PC-3 (cell line): Measurements from ENCODE around the gene TEX29. TPM values are rescaled to one million over a fixed set of nuclear protein-coding genes. Genes with fewer than 3 reads are reported as not detected.

Experiments
- ATAC-seq: fragments of 200-7000 bp; cut with Tn5 transposase; 2 replicates; pipeline ENCODE4 v1.9.1; 2020; ENCODE audit warnings: mild to moderate bottlenecking, moderate library complexity
- BruUV-seq: library from RNA; stranded (reverse); fragments of 400-500 nt; replicated peaks from 2 replicates; lab custom pipeline; 2021; lab: Mats Ljungman, UMichigan
- CTCF ChIA-PET: fragments of 300-600 bp; sonication (Branson Sonifier 250); formaldehyde crosslinking; loops from one replicate; lab custom pipeline; 2022; ENCODE audit warnings: antibody characterized with exemption; lab: Charles Lee
- POLR2A ChIA-PET: fragments of 300-600 bp; sonication (Branson Sonifier 250); formaldehyde crosslinking; loops from one replicate; lab custom pipeline; 2022; ENCODE audit warnings: antibody characterized with exemption; ENCODE audit not compliant: unreplicated experiment; lab: Charles Lee
- DNase-seq: peaks from one replicate; pipeline ENCODE4 v3.0.0-alpha.2; 2015
- H2AFZ ChIP-seq: fragments of 300-600 bp; sonication (generic); 2 replicates; pipeline ENCODE4 v1.6.0; 2016; ENCODE audit warnings: antibody characterized with exemption, low read length
- H3F3A ChIP-seq: fragments of 300-600 bp; sonication (generic); one replicate; pipeline ENCODE4 v1.6.0; 2017; ENCODE audit warnings: antibody characterized with exemption, low read length, control low read depth, mild to moderate bottlenecking; ENCODE audit not compliant: unreplicated experiment
- H3K27ac ChIP-seq: fragments of 300-600 bp; sonication (generic); 2 replicates; pipeline ENCODE4 v1.5.1; 2016; ENCODE audit warnings: mild to moderate bottlenecking, low read length
- H3K27me3 ChIP-seq: fragments of 300-600 bp; sonication (generic); 2 replicates; pipeline ENCODE4 v1.6.1; 2016; ENCODE audit warnings: low read length, mixed read lengths
- H3K36me3 ChIP-seq: fragments of 300-600 bp; sonication (generic); 2 replicates; pipeline ENCODE4 v1.6.1; 2016; ENCODE audit warnings: low read depth, mixed run types, low read length, mixed read lengths
- H3K4me1 ChIP-seq: fragments of 300-600 bp; sonication (generic); 2 replicates; pipeline ENCODE4 v1.5.1; 2016; ENCODE audit warnings: low read length; ENCODE audit not compliant: insufficient read depth
- H3K4me2 ChIP-seq: fragments of 300-600 bp; sonication (generic); 2 replicates; pipeline ENCODE4 v1.6.0; 2016; ENCODE audit warnings: low read length
- H3K4me3 ChIP-seq: fragments of 300-600 bp; sonication (generic); 2 replicates; pipeline ENCODE4 v1.5.1; 2016; ENCODE audit warnings: mild to moderate bottlenecking, low read length, mixed read lengths
- H3K79me2 ChIP-seq: fragments of 300-600 bp; sonication (generic); 2 replicates; pipeline ENCODE4 v1.6.1; 2017; ENCODE audit warnings: low read length, mixed read lengths
- H3K9ac ChIP-seq: fragments of 300-600 bp; sonication (generic); 2 replicates; pipeline ENCODE4 v1.6.0; 2016; ENCODE audit warnings: mild to moderate bottlenecking, low read length
- H3K9me2 ChIP-seq: fragments of 300-600 bp; sonication (generic); replicated peaks from 2 replicates; pipeline ENCODE4 v1.6.1; 2016; ENCODE audit warnings: mixed run types, low read length, mixed read lengths
- H3K9me3 ChIP-seq: fragments of 300-600 bp; sonication (generic); 2 replicates; pipeline ENCODE4 v1.6.1; 2016; ENCODE audit warnings: low read length, mixed read lengths
- H4K20me1 ChIP-seq: fragments of 300-600 bp; sonication (generic); 2 replicates; pipeline ENCODE4 v1.6.1; 2016; ENCODE audit warnings: low read length, mixed read lengths
- EZH2 ChIP-seq: fragments of 300-600 bp; sonication (generic); IDR thresholded peaks from one replicate; pipeline ENCODE4 v1.6.1; 2017; ENCODE audit warnings: antibody characterized with exemption, mild to moderate bottlenecking, low read length; ENCODE audit not compliant: unreplicated experiment
- EZH2phosphoT487 ChIP-seq: fragments of 300-600 bp; sonication (generic); IDR thresholded peaks from 2 replicates; pipeline ENCODE4 v1.6.1; 2018; ENCODE audit warnings: mild to moderate bottlenecking, antibody characterized with exemption, low read length, borderline replicate concordance
- intact Hi-C: fragments of 100-400 bp; cut with micrococcal nuclease; formaldehyde crosslinking; loops from 2 replicates; pipeline ENCODE4 v1.9.0; 2023
- total RNA-seq: library from RNA; depleted of rRNA; stranded (reverse); fragments of >200 nt; gene quantifications from 2 replicates; pipeline ENCODE4 v1.2.3, GENCODE V29; 2014
- TF ChIP-seq, protein P1 (sequence below): fragments of 300-600 bp; sonication (generic); conservative IDR thresholded peaks from 2 replicates; pipeline ENCODE4 v1.5.1; 2017; ENCODE audit warnings: antibody characterized with exemption, low read depth, mild to moderate bottlenecking, low read length

TEX29 gene
- total RNA-seq, 1 experiment from 2014 or later: not detected

DNA sequence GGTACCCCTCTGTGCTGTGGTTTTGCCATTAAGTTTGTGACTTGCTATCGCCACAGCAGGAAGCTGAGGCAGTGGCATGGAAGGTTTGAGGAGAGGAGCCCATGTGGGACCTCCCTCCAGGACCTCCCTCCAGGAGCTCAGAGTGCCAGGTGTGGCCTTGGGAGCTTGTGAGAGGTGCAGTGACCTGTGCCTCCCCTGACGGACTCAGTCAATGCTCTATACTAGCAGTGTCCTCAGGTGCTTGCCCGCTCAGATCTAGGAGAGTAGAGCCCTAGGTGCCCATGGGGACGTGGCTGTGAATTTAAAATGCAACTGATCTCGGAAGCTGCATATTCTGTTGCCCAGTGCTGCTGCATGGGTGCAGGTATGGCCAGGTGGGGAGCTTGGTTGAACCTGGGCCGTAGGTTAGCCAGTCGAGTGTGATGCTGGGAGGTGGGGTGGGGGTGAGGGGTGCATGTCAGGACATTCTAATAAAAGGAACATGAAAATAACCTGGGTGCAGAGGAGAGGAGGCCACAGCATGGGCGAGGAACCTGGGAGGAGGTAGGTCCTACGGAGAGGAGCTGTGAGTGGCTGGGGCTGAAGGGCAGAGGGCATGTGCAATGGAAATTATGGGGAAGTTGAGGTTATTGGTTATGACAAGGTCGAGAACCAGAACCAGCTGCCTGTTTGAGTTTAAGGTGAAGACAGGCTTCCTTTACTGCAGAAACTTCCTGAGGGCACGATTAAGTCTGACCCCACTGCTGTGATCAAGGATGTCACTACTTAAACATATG, 41.6 kb downstream of the TEX29 start:
- Histone ChIP-seq H3F3A (no peaks in the 10 kb centered on the region), H3K9ac (no peak overlapping the region), H3K4me3 (no peak overlapping the region), H3K27me3 (peaks cover 60% of the 10 kb centered on the region), H2AFZ (no peak overlapping the region), H3K9me3 (no peaks in the 10 kb centered on the region), H3K79me2 (no peaks in the 10 kb centered on the region), H3K36me3 (no peaks in the 10 kb centered on the region), H3K27ac (no peak overlapping the region), H3K4me1 (no peaks in the 10 kb centered on the region), H3K9me2 (no peaks in the 10 kb centered on the region), H3K4me2 (no peak overlapping the region), H4K20me1 (no peaks in the 10 kb centered on the region)
- intact Hi-C loops: no loop called here
- ATAC-seq (no peak), DNase-seq (no peak)
- TF ChIP-seq EZH2 (no peak), EZH2phosphoT487 (no peak)
- TF ChIP-seq, protein P1, sequence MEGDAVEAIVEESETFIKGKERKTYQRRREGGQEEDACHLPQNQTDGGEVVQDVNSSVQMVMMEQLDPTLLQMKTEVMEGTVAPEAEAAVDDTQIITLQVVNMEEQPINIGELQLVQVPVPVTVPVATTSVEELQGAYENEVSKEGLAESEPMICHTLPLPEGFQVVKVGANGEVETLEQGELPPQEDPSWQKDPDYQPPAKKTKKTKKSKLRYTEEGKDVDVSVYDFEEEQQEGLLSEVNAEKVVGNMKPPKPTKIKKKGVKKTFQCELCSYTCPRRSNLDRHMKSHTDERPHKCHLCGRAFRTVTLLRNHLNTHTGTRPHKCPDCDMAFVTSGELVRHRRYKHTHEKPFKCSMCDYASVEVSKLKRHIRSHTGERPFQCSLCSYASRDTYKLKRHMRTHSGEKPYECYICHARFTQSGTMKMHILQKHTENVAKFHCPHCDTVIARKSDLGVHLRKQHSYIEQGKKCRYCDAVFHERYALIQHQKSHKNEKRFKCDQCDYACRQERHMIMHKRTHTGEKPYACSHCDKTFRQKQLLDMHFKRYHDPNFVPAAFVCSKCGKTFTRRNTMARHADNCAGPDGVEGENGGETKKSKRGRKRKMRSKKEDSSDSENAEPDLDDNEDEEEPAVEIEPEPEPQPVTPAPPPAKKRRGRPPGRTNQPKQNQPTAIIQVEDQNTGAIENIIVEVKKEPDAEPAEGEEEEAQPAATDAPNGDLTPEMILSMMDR: no peak
- BruUV-seq: no TSS peak
- POLR2A ChIA-PET: no interaction called here
- CTCF ChIA-PET: no interaction called here

GRCh38 chr13:111363121-111363520, 42.7 kb downstream of the TEX29 start:
- no peaks in the 10 kb centered on the region for H3K36me3 ChIP-seq
- H3K79me2 ChIP-seq: no peaks in the 10 kb centered on the region
- CTCF ChIA-PET: no interaction called here
- H3K4me3 ChIP-seq: no peak overlapping the region
- POLR2A ChIA-PET: no interaction called here
- H4K20me1 ChIP-seq: no peaks in the 10 kb centered on the region
- intact Hi-C loops: no loop called here
- TF ChIP-seq EZH2 (no peak), EZH2phosphoT487 (no peak)
- TF ChIP-seq, protein P1: no peak
- H3K9me3 ChIP-seq: no peaks in the 10 kb centered on the region
- no peak overlapping the region for H3K4me2 ChIP-seq
- DNase-seq (no peak), ATAC-seq (no peak)
- H3K9ac ChIP-seq: no peak overlapping the region
- no peak overlapping the region for H3K27ac ChIP-seq
- no peak overlapping the region for H2AFZ ChIP-seq
- no peaks in the 10 kb centered on the region for H3K4me1 ChIP-seq
- peaks cover 65% of the 10 kb centered on the region for H3K27me3 ChIP-seq
- H3F3A ChIP-seq: no peaks in the 10 kb centered on the region
- no TSS peak for BruUV-seq
- H3K9me2 ChIP-seq: no peaks in the 10 kb centered on the region

DNA sequence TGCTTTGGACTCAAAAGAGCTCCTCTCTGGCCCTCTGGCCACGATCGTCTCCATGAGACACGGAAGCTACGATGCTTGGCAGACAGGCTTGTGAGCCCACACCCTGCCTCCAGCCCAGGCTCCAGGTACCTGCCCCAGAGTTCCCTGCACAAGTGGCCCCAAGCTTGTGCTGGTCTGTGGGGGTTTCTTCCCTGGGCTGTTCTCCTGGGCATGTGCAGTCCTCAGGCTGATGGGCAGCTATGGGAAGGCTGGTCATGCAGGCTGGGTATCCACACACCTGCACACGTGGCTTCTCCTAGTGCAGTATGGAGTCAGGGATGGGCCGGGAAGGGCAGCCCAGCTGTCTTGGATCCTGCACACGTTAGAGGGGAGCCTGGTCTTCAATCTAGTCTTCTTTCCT, 43.1 kb downstream of the TEX29 start:
- H2AFZ ChIP-seq: no peak overlapping the region
- no peaks in the 10 kb centered on the region for H4K20me1 ChIP-seq
- no peaks in the 10 kb centered on the region for H3K79me2 ChIP-seq
- H3K36me3 ChIP-seq: no peaks in the 10 kb centered on the region
- ATAC-seq (no peak), DNase-seq (no peak)
- H3F3A ChIP-seq: no peaks in the 10 kb centered on the region
- intact Hi-C loops: no loop called here
- CTCF ChIA-PET: no interaction called here
- H3K9ac ChIP-seq: no peak overlapping the region
- H3K27me3 ChIP-seq: peaks cover 70% of the 10 kb centered on the region
- BruUV-seq: no TSS peak
- no peaks in the 10 kb centered on the region for H3K9me3 ChIP-seq
- no peaks in the 10 kb centered on the region for H3K4me1 ChIP-seq
- H3K9me2 ChIP-seq: no peaks in the 10 kb centered on the region
- H3K27ac ChIP-seq: no peak overlapping the region
- no peak overlapping the region for H3K4me2 ChIP-seq
- TF ChIP-seq EZH2: no peak
- TF ChIP-seq, protein P1: no peak
- no peak for TF ChIP-seq EZH2phosphoT487
- H3K4me3 ChIP-seq: no peak overlapping the region
- POLR2A ChIA-PET: no interaction called here
